ENCODE measurements around the gene LHPP. TPM values are rescaled to one million over a fixed set of nuclear protein-coding genes. Genes with fewer than 3 reads are reported as not detected.

The LHPP gene
- total RNA-seq, 6 donors from 2014 or later = 12.0 to 21.4 (median 16.4) TPM

DNA sequence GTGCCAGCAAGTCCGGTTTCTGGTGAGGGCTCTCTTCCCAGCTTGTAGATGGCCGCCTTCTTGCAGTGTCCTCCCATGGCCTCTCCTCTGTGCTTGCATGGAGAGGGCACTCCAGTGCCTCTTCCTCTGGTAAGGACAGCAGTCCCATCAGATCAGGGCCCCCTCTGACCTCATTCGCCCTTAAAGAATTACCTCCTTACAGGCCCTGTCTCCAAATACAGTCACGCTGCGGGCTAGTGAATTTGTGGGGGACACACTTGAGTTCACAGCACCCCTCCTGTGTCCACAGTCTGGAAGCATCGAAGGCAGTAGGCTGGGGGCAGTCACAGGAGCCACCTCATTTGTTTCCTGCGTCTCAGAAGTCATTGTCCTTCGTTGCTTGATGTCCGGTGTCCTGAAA lies 54.6 kb downstream of the LHPP start:
- Histone ChIP-seq H3K36me3 (no peaks in the 10 kb centered on the region), H3K27ac (no peak overlapping the region), H3K9me3 (no peaks in the 10 kb centered on the region), H3K27me3 (no peaks in the 10 kb centered on the region), H3K4me3 (no peak overlapping the region), H3K4me1 (no peaks in the 10 kb centered on the region)
- ATAC-seq (ENCODE audit: low FRiP score in 2 of 2) (no peak), DNase-seq (no peak)
- TF ChIP-seq, protein P1, sequence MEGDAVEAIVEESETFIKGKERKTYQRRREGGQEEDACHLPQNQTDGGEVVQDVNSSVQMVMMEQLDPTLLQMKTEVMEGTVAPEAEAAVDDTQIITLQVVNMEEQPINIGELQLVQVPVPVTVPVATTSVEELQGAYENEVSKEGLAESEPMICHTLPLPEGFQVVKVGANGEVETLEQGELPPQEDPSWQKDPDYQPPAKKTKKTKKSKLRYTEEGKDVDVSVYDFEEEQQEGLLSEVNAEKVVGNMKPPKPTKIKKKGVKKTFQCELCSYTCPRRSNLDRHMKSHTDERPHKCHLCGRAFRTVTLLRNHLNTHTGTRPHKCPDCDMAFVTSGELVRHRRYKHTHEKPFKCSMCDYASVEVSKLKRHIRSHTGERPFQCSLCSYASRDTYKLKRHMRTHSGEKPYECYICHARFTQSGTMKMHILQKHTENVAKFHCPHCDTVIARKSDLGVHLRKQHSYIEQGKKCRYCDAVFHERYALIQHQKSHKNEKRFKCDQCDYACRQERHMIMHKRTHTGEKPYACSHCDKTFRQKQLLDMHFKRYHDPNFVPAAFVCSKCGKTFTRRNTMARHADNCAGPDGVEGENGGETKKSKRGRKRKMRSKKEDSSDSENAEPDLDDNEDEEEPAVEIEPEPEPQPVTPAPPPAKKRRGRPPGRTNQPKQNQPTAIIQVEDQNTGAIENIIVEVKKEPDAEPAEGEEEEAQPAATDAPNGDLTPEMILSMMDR (IDR thresholded peaks at IDR 0.05) = no peak
- TF ChIP-seq EP300 (IDR thresholded peaks at IDR 0.05) (no peak), POLR2AphosphoS5 (IDR thresholded peaks at IDR 0.05) (no peak), POLR2A (IDR thresholded peaks at IDR 0.05) (no peak)
- WGBS, 2 donors = 80 to 92% methylated on average over 7 to 9 of the region's 9 CpGs

DNA sequence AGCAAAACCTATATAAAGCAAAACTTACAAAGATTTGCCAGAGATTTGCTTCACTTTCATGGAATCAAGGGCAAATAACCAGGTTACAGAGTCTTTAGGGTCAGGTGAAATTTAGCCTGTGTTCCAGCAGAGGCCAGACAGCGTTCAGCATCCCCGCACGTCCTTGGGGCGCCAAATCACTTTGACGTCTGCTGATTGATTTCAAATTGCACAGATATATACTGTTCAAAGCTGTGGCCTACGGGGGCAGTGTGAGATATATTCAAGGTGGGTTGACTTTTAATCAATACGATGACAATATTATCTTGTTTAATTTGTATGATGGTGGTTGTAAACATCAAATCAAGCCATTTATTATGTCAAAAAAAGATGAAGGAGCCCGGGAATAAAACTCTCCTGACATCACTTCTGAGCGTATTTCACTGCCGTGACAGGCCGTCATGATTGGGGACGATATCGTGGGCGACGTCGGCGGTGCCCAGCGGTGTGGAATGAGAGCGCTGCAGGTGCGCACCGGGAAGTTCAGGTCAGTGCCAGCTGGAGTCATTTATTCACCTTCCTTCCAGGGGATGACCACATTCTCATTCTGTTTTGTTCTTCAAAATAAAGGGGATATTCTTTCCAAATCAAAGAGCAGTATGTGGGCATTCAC lies 55.2 kb downstream of the LHPP start:
- no peak overlapping the region for H3K4me3 ChIP-seq
- DNase-seq (no peak), ATAC-seq (ENCODE audit: low FRiP score in 2 of 2) (no peak)
- H3K36me3 ChIP-seq = no peaks in the 10 kb centered on the region
- WGBS, 2 donors = 94% methylated on average over 21 of the region's 21 CpGs
- H3K27me3 ChIP-seq = no peaks in the 10 kb centered on the region
- TF ChIP-seq, protein P1 (IDR thresholded peaks at IDR 0.05) = no peak
- TF ChIP-seq POLR2AphosphoS5 (IDR thresholded peaks at IDR 0.05) = no peak
- TF ChIP-seq POLR2A (IDR thresholded peaks at IDR 0.05) = no peak
- TF ChIP-seq EP300 (IDR thresholded peaks at IDR 0.05) = no peak
- no peaks in the 10 kb centered on the region for H3K9me3 ChIP-seq
- H3K4me1 ChIP-seq = no peaks in the 10 kb centered on the region
- no peak overlapping the region for H3K27ac ChIP-seq

DNA sequence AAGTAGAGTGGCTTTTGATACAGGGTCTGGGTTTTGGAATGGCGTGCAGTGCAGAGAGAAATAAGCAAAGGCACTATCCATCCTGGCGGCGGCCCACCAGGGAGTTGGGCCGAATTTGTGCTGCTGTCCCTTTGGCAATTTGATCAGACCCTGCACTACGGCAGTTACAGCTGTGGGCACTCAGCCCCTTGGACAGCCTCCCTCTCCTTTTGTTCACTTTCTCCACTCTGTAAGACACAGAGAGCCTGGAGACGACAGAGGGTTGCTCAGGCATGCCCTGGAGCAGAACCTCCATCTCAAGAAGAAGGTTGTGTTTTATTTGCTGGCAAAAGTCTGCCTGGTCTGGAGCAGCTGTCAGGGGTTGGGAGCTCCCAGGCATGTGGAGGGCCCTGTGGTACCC lies 55.8 kb downstream of the LHPP start:
- WGBS, 2 donors = 81 to 91% methylated on average over 6 of the region's 6 CpGs
- H3K4me3 ChIP-seq = no peak overlapping the region
- no peaks in the 10 kb centered on the region for H3K9me3 ChIP-seq
- ATAC-seq (ENCODE audit: low FRiP score in 2 of 2) = no peak
- TF ChIP-seq EP300 (IDR thresholded peaks at IDR 0.05) (no peak), POLR2AphosphoS5 (IDR thresholded peaks at IDR 0.05) (no peak), POLR2A (IDR thresholded peaks at IDR 0.05) (no peak)
- TF ChIP-seq, protein P1 (IDR thresholded peaks at IDR 0.05) = no peak
- no peak for DNase-seq
- peaks cover 0 to 4% (median 2%) of the 10 kb centered on the region in 4 donors for H3K4me1 ChIP-seq
- H3K27me3 ChIP-seq = no peaks in the 10 kb centered on the region
- no peaks in the 10 kb centered on the region for H3K36me3 ChIP-seq
- no peak overlapping the region for H3K27ac ChIP-seq

DNA sequence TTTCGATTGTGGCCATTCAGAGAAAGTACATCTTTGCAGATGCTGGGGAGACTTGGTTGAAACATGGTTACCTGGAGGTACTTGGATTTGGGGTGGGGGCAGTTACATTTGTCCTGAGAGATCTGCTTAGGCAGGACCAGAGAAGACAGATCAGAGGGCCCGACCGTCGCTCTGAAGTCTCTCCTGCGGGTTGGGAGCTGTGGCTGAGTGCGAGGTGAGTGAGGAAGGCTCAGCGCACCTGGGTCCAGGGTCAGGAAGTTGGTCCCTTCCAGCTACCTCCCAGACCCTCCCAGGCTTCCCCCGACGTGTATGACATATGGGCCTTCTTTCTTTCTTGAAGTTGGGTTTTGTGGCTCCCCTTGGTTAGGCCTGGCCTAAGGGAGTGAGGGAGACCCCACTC lies 56.3 kb downstream of the LHPP start:
- no peak for TF ChIP-seq POLR2AphosphoS5 (IDR thresholded peaks at IDR 0.05)
- no peak for TF ChIP-seq EP300 (IDR thresholded peaks at IDR 0.05)
- TF ChIP-seq, protein P1 (IDR thresholded peaks at IDR 0.05) = no peak
- no peak for TF ChIP-seq POLR2A (IDR thresholded peaks at IDR 0.05)
- peaks cover 5 to 9% (median 7%) of the 10 kb centered on the region in 4 donors for H3K4me1 ChIP-seq
- 90 to 92% methylated on average over 9 of the region's 9 CpGs for WGBS, 2 donors
- H3K36me3 ChIP-seq = no peaks in the 10 kb centered on the region
- DNase-seq (no peak), ATAC-seq (ENCODE audit: low FRiP score in 2 of 2) (no peak)
- H3K9me3 ChIP-seq = no peaks in the 10 kb centered on the region
- no peaks in the 10 kb centered on the region for H3K27me3 ChIP-seq
- H3K4me3 ChIP-seq = no peak overlapping the region
- no peak overlapping the region for H3K27ac ChIP-seq

DNA sequence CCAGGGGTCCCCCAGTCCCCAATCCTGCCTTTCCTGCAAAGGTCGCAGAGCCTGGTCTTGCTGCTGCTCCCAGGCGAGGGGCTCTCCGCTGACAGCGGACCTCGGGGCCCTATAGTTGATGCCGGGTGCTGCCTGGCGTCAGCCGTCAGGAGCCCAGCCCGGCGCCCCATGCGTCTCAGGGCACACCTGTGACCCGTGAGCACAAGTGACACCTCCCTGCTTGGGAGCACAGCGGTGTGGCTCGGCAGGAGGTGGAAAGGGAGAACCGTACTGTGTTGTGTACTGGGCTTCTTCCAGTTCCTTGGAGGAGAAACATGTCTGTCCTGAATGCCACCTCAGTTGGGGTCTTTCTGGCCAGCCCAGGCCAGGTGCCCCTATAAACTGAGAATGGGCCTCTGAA lies 56.7 kb downstream of the LHPP start:
- Histone ChIP-seq H3K4me1 (peaks cover 8 to 13% (median 11%) of the 10 kb centered on the region in 4 donors), H3K36me3 (no peaks in the 10 kb centered on the region), H3K27me3 (no peaks in the 10 kb centered on the region), H3K27ac (no peak overlapping the region), H3K4me3 (no peak overlapping the region), H3K9me3 (no peaks in the 10 kb centered on the region)
- no peak for DNase-seq
- ATAC-seq (ENCODE audit: low FRiP score in 2 of 2) = no peak
- TF ChIP-seq POLR2A (IDR thresholded peaks at IDR 0.05) (no peak), POLR2AphosphoS5 (IDR thresholded peaks at IDR 0.05) (no peak), EP300 (IDR thresholded peaks at IDR 0.05) (no peak)
- TF ChIP-seq, protein P1 (IDR thresholded peaks at IDR 0.05) = no peak
- WGBS, 2 donors = 95 to 100% methylated on average over 6 to 15 of the region's 15 CpGs
